Measurements from ENCODE around the gene MICAL3.

The MICAL3 gene

GRCh38 chr22:18001040-18001893 lies 23.1 kb downstream of the MICAL3 start:
- peaks cover 40% of the 10 kb centered on the region for H3K79me2 ChIP-seq (ENCODE audit: low read length)
- no peaks in the 10 kb centered on the region for H3K9me3 ChIP-seq (replicated peaks; ENCODE audit: insufficient read depth, low read length)
- TF ChIP-seq EZH2phosphoT487 (IDR thresholded peaks at IDR 0.05; ENCODE audit: low read length), result no peak
- TF ChIP-seq CTCF (IDR thresholded peaks at IDR 0.05; ENCODE audit: low read length), result peak; percentile 37
- DNase-seq, result peak; percentile 97
- H3K27ac ChIP-seq (ENCODE audit: low read length), result peak overlapping the region; percentile 87
- H3K4me3 ChIP-seq (ENCODE audit: low read length), result peak overlapping the region; percentile 88
- H3K9me2 ChIP-seq (replicated peaks; ENCODE audit: insufficient read depth, low read length), result no peaks in the 10 kb centered on the region
- peak overlapping the region; percentile 74 for H2AFZ ChIP-seq (ENCODE audit: low read length)
- no peaks in the 10 kb centered on the region for H3K36me3 ChIP-seq (replicated peaks; ENCODE audit: insufficient read depth, low read length)
- H3F3A ChIP-seq (ENCODE audit: insufficient read depth, low read length), result peaks cover 40% of the 10 kb centered on the region
- H3K4me2 ChIP-seq (ENCODE audit: low read depth, low read length), result peak overlapping the region; percentile 70
- peak overlapping the region; percentile 82 for H3K9ac ChIP-seq (ENCODE audit: low read length)
- no peaks in the 10 kb centered on the region for H3K27me3 ChIP-seq (replicated peaks; ENCODE audit: insufficient read depth, low read length)
- H3K4me1 ChIP-seq (ENCODE audit: low read length), result peaks cover 30% of the 10 kb centered on the region
- no peaks in the 10 kb centered on the region for H4K20me1 ChIP-seq (ENCODE audit: insufficient read depth, low read length)

- no peaks in the 10 kb centered on the region for H4K20me1 ChIP-seq (ENCODE audit: insufficient read depth, low read length)
- H3K27ac ChIP-seq (ENCODE audit: low read length), result peak overlapping the region; percentile 3; the same call in 1 of the 2 replicates
- H3F3A ChIP-seq (ENCODE audit: insufficient read depth, low read length), result peaks cover 41% of the 10 kb centered on the region
- no peaks in the 10 kb centered on the region for H3K27me3 ChIP-seq (replicated peaks; ENCODE audit: insufficient read depth, low read length)
- peak overlapping the region; percentile 88 for H3K4me3 ChIP-seq (ENCODE audit: low read length)
- TF ChIP-seq EZH2phosphoT487 (IDR thresholded peaks at IDR 0.05; ENCODE audit: low read length) (no peak), CTCF (IDR thresholded peaks at IDR 0.05; ENCODE audit: low read length) (no peak), EZH2 (optimal IDR thresholded peaks at IDR 0.05; ENCODE audit: low read depth, low read length) (no peak)
- H3K9ac ChIP-seq (ENCODE audit: low read length), result peak overlapping the region; percentile 82; the same call in 1 of the 2 replicates
- H3K9me2 ChIP-seq (replicated peaks; ENCODE audit: insufficient read depth, low read length), result no peaks in the 10 kb centered on the region
- no peak for DNase-seq
- no peaks in the 10 kb centered on the region for H3K9me3 ChIP-seq (replicated peaks; ENCODE audit: insufficient read depth, low read length)
- peaks cover 47% of the 10 kb centered on the region for H3K79me2 ChIP-seq (ENCODE audit: low read length)
- no peaks in the 10 kb centered on the region for H3K36me3 ChIP-seq (replicated peaks; ENCODE audit: insufficient read depth, low read length)
- peak overlapping the region; percentile 74 for H2AFZ ChIP-seq (ENCODE audit: low read length)
- H3K4me1 ChIP-seq (ENCODE audit: low read length), result peaks cover 31% of the 10 kb centered on the region
- peak overlapping the region; percentile 70 for H3K4me2 ChIP-seq (ENCODE audit: low read depth, low read length)
Observed at GRCh38 chr22:18000441-18001039, 23.8 kb downstream of the MICAL3 start.

- peak overlapping the region; percentile 70 for H3K4me2 ChIP-seq (ENCODE audit: low read depth, low read length)
- H3K36me3 ChIP-seq (replicated peaks; ENCODE audit: insufficient read depth, low read length), result no peaks in the 10 kb centered on the region
- H3K9ac ChIP-seq (ENCODE audit: low read length), result no peak overlapping the region
- peaks cover 41% of the 10 kb centered on the region for H3F3A ChIP-seq (ENCODE audit: insufficient read depth, low read length)
- peak overlapping the region; percentile 3; the same call in 1 of the 2 replicates for H3K27ac ChIP-seq (ENCODE audit: low read length)
- peak overlapping the region; percentile 88 for H3K4me3 ChIP-seq (ENCODE audit: low read length)
- no peaks in the 10 kb centered on the region for H3K9me3 ChIP-seq (replicated peaks; ENCODE audit: insufficient read depth, low read length)
- H2AFZ ChIP-seq (ENCODE audit: low read length), result no peak overlapping the region
- H3K4me1 ChIP-seq (ENCODE audit: low read length), result peaks cover 31% of the 10 kb centered on the region
- no peaks in the 10 kb centered on the region for H3K9me2 ChIP-seq (replicated peaks; ENCODE audit: insufficient read depth, low read length)
- H3K79me2 ChIP-seq (ENCODE audit: low read length), result peaks cover 54% of the 10 kb centered on the region
- DNase-seq, result peak; percentile 62
- H3K27me3 ChIP-seq (replicated peaks; ENCODE audit: insufficient read depth, low read length), result no peaks in the 10 kb centered on the region
- H4K20me1 ChIP-seq (ENCODE audit: insufficient read depth, low read length), result no peaks in the 10 kb centered on the region
- TF ChIP-seq CTCF (IDR thresholded peaks at IDR 0.05; ENCODE audit: low read length), result no peak
Observed at GRCh38 chr22:17999851-18000250, 24.5 kb downstream of the MICAL3 start.

All from MM.1S (cell line).